Measurements from ENCODE around the gene SKAP2. TPM values are rescaled to one million over a fixed set of nuclear protein-coding genes. Genes with fewer than 3 reads are reported as not detected.

Gene SKAP2
- total RNA-seq, 4 donors from 2014 or later = 54.3 to 83.1 (median 76.1) TPM

DNA sequence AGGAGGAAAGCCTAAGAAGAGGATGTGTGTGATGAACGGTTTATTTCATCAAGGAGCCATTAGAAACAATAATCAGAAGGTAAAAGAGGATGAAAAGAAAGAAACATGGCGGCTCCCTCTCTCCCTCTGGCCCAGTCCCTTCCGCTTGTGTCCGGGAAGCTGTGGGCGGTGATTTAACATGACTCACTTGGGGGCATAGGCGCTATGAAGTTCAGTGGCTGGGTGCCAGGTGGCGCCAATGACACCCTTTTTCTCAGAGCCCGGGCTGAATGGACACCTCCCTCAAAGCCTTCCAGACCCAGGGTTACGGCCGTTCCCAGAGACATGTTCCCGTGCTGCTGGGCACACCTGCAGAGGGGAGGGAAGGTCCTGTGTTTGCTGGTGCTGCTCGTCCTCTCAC, 244.0 kb downstream of the SKAP2 start:
- Histone ChIP-seq H3K9me3 (no peaks in the 10 kb centered on the region), H3K27ac (no peak overlapping the region), H3K36me3 (no peaks in the 10 kb centered on the region), H3K4me3 (no peak overlapping the region), H3K4me1 (no peaks in the 10 kb centered on the region), H3K27me3 (no peaks in the 10 kb centered on the region)
- 80 to 86% methylated on average over 1 to 5 of the region's 12 CpGs for WGBS, 2 donors (ENCODE audit: low coverage in 1 of 2)
- no peak for ATAC-seq
- TF ChIP-seq POLR2AphosphoS5 (IDR thresholded peaks at IDR 0.05) = no peak
- no peak for TF ChIP-seq CTCF (IDR thresholded peaks at IDR 0.05)
- TF ChIP-seq POLR2A (IDR thresholded peaks at IDR 0.05) = no peak

GRCh38 chr7:26619348-26619984, 244.9 kb downstream of the SKAP2 start:
- no peaks in the 10 kb centered on the region for H3K4me1 ChIP-seq
- no peaks in the 10 kb centered on the region for H3K27me3 ChIP-seq
- no peaks in the 10 kb centered on the region for H3K9me3 ChIP-seq
- no peaks in the 10 kb centered on the region for H3K36me3 ChIP-seq
- 89 to 100% methylated on average over 4 of the region's 4 CpGs for WGBS, 2 donors (ENCODE audit: low coverage in 1 of 2)
- TF ChIP-seq POLR2AphosphoS5 (IDR thresholded peaks at IDR 0.05) (no peak), POLR2A (IDR thresholded peaks at IDR 0.05) (no peak), EP300 (IDR thresholded peaks at IDR 0.05) (no peak), CTCF (IDR thresholded peaks at IDR 0.05) (no peak)
- H3K27ac ChIP-seq = no peak overlapping the region
- no peak overlapping the region for H3K4me3 ChIP-seq
- ATAC-seq = no peak

- Histone ChIP-seq H3K36me3 (no peaks in the 10 kb centered on the region), H3K9me3 (no peaks in the 10 kb centered on the region), H3K27ac (no peak overlapping the region), H3K4me1 (no peaks in the 10 kb centered on the region), H3K27me3 (no peaks in the 10 kb centered on the region), H3K4me3 (no peak overlapping the region)
- 83 to 100% methylated on average over 1 to 2 of the region's 8 CpGs for WGBS, 2 donors (ENCODE audit: low coverage in 1 of 2)
- ATAC-seq = no peak
- no peak for TF ChIP-seq POLR2A (IDR thresholded peaks at IDR 0.05)
- TF ChIP-seq POLR2AphosphoS5 (IDR thresholded peaks at IDR 0.05) = no peak
- no peak for TF ChIP-seq CTCF (IDR thresholded peaks at IDR 0.05)
- TF ChIP-seq EP300 (IDR thresholded peaks at IDR 0.05) = no peak
Measured at GRCh38 chr7:26618898-26619297, 245.5 kb downstream of the SKAP2 start.

- Histone ChIP-seq H3K27me3 (no peaks in the 10 kb centered on the region), H3K27ac (no peak overlapping the region), H3K4me3 (no peak overlapping the region), H3K4me1 (no peaks in the 10 kb centered on the region), H3K36me3 (no peaks in the 10 kb centered on the region), H3K9me3 (no peaks in the 10 kb centered on the region)
- no peak for ATAC-seq
- WGBS, 2 donors (ENCODE audit: low coverage in 1 of 2) = 67 to 87% methylated on average over 3 to 7 of the region's 12 CpGs
- TF ChIP-seq POLR2A (IDR thresholded peaks at IDR 0.05) (no peak), EP300 (IDR thresholded peaks at IDR 0.05) (no peak), POLR2AphosphoS5 (IDR thresholded peaks at IDR 0.05) (no peak), CTCF (IDR thresholded peaks at IDR 0.05) (no peak)
Measured at GRCh38 chr7:26618449-26618848, 245.9 kb downstream of the SKAP2 start.

Other genes with a start within 250 kb of the SKAP2 start
- 1 to 10 TPM in 1 of 4 donors, under 1 TPM in 2, not detected in 1; 0.23 to 2.3 (median 0.27) TPM for gene HOXA1, start 231.4 kb upstream of the SKAP2 start, total RNA-seq
- 1 to 10 TPM; 3.1 to 7.0 (median 5.0) TPM for gene HOXA2, start 238.1 kb upstream of the SKAP2 start, total RNA-seq